HCT116 (cell line): ENCODE data around the gene FCHO1. TPM values are rescaled to one million over a fixed set of nuclear protein-coding genes. Genes with fewer than 3 reads are reported as not detected.

Experiments used
- ATAC-seq: fragments of 200-7000 bp; cut with Tn5 transposase; 2 replicates; pipeline ENCODE4 v1.9.1; 2020; ENCODE audit warnings: mild to moderate bottlenecking, moderate library complexity
- BruUV-seq: library from RNA; stranded (reverse); fragments of 400-500 nt; replicated peaks from 2 replicates; lab custom pipeline; 2021; lab: Mats Ljungman, UMichigan
- CTCF ChIA-PET: fragments of 300-600 bp; sonication (Branson Sonifier 250); formaldehyde crosslinking; loops from one replicate; lab custom pipeline; 2021; ENCODE audit warnings: antibody characterized with exemption; lab: Charles Lee
- POLR2A ChIA-PET: fragments of 300-600, 350-600 bp; sonication (Branson Sonifier 250); formaldehyde crosslinking; loops from one replicate; lab custom pipeline; 2021; ENCODE audit warnings: antibody characterized with exemption; lab: Charles Lee
- RAD21 ChIA-PET, 2 experiments: fragments of 300-600 bp; sonication (Branson Sonifier 250); formaldehyde crosslinking; loops; one replicate each; lab custom pipeline; 2023; ENCODE audit warnings: low total read pairs in 2 of 2; ENCODE audit not compliant: uncharacterized antibody in 2 of 2, unreplicated experiment in 2 of 2, low non-redundant PET in 1 of 2; lab: Charles Lee
- DNase-seq: peaks from one replicate; pipeline ENCODE4 v3.0.0-alpha.2; 2010; ENCODE audit warnings: low read depth, low spot score
- H2AFZ ChIP-seq: fragments of 200-600 bp; shearing (Covaris generic), sonication (generic); 2 replicates; pipeline ENCODE4 v1.6.1; 2017; ENCODE audit warnings: low read depth, mixed run types, mixed read lengths, antibody characterized with exemption, low read length; ENCODE audit not compliant: poor library complexity, severe bottlenecking
- H3K27ac ChIP-seq: 2 replicates; pipeline ENCODE4 v1.5.1; 2012; ENCODE audit warnings: low read depth, low read length
- H3K27me3 ChIP-seq: fragments of 200-600 bp; sonication (generic); 2 replicates; pipeline ENCODE4 v1.6.1; 2016; ENCODE audit warnings: mixed run types, low read length, mixed read lengths; ENCODE audit not compliant: insufficient read depth
- H3K36me3 ChIP-seq, 2 experiments: fragments of 200-500 bp in 1 of 2; fragments of 200-600 bp in 1 of 2; sonication (Bioruptor generic) in 1 of 2; sonication (generic) in 1 of 2; 2 replicates each; pipeline versions ENCODE4 v1.5.1 to v1.6.1; 2014 to 2016; ENCODE audit warnings: low read length in 2 of 2, inconsistent platforms in 1 of 2, mixed read lengths in 1 of 2, mixed run types in 1 of 2; ENCODE audit not compliant: insufficient read depth in 2 of 2, control insufficient read depth in 1 of 2
- H3K4me1 ChIP-seq, 2 experiments: fragments of 200-600 bp in 1 of 2; sonication (generic) in 1 of 2; 2 replicates each; pipeline versions ENCODE4 v1.5.1 to v1.6.1; 2012 to 2017; ENCODE audit warnings: low read length in 2 of 2, inconsistent platforms in 1 of 2, mild to moderate bottlenecking in 1 of 2, mixed read lengths in 1 of 2, mixed run types in 1 of 2, moderate library complexity in 1 of 2; ENCODE audit not compliant: insufficient read depth in 2 of 2, control insufficient read depth in 1 of 2
- H3K4me2 ChIP-seq: fragments of 200-600 bp; sonication (generic); 2 replicates; pipeline ENCODE4 v1.6.1; 2017; ENCODE audit warnings: mixed run types, low read length, mixed read lengths
- H3K4me3 ChIP-seq, 2 experiments: fragments of 200-600 bp in 1 of 2; sonication (generic) in 1 of 2; replicated peaks in 1 of 2; 2 replicates each; pipeline ENCODE4 v1.5.1; 2011 to 2016; ENCODE audit warnings: low read length in 2 of 2, control low read depth in 1 of 2, low read depth in 1 of 2, mild to moderate bottlenecking in 1 of 2, mixed read lengths in 1 of 2, mixed run types in 1 of 2
- H3K79me2 ChIP-seq: fragments of 200-600 bp; sonication (generic); 2 replicates; pipeline ENCODE4 v1.6.1; 2017; ENCODE audit warnings: mild to moderate bottlenecking, mixed run types, low read length, moderate library complexity, mixed read lengths; ENCODE audit not compliant: insufficient read depth
- H3K9ac ChIP-seq: fragments of 200-600 bp; sonication (generic); 2 replicates; pipeline ENCODE4 v1.6.1; 2016; ENCODE audit warnings: low read length, mixed read lengths
- H3K9me2 ChIP-seq: fragments of 200-600 bp; sonication (generic), shearing (Covaris generic); 2 replicates; pipeline ENCODE4 v1.6.1; 2017; ENCODE audit warnings: mixed run types, mild to moderate bottlenecking, moderate library complexity; ENCODE audit not compliant: insufficient read depth
- H3K9me3 ChIP-seq, 2 experiments: fragments of 200-500 bp in 1 of 2; fragments of 200-600 bp in 1 of 2; sonication (Bioruptor generic) in 1 of 2; sonication (generic) in 1 of 2; 2 replicates each; pipeline ENCODE4 v1.6.1; 2014 to 2017; ENCODE audit warnings: low read length in 2 of 2, mixed read lengths in 2 of 2, inconsistent platforms in 1 of 2, low read depth in 1 of 2, mild to moderate bottlenecking in 1 of 2, mixed run types in 1 of 2, moderate library complexity in 1 of 2; ENCODE audit not compliant: control insufficient read depth in 1 of 2, insufficient read depth in 1 of 2
- H4K20me1 ChIP-seq: fragments of 200-600 bp; sonication (generic), shearing (Covaris generic); 2 replicates; pipeline ENCODE4 v1.6.1; 2017; ENCODE audit warnings: mixed run types, mild to moderate bottlenecking, moderate library complexity; ENCODE audit not compliant: insufficient read depth
- CBX3 ChIP-seq: IDR thresholded peaks from 2 replicates; pipeline ENCODE4 v1.6.1; 2012; ENCODE audit warnings: low read depth
- ELF1 ChIP-seq: IDR thresholded peaks from 2 replicates; pipeline ENCODE4 v1.6.1; 2012; ENCODE audit warnings: low read depth, borderline replicate concordance
- EZH2phosphoT487 ChIP-seq: fragments of 200-600 bp; IDR thresholded peaks from 2 replicates; pipeline ENCODE4 v1.6.1; 2018; ENCODE audit warnings: antibody characterized with exemption, borderline replicate concordance
- FOSL1 ChIP-seq: IDR thresholded peaks from 2 replicates; pipeline ENCODE4 v1.6.1; 2012; ENCODE audit warnings: low read depth
- JUND ChIP-seq: IDR thresholded peaks from 2 replicates; pipeline ENCODE4 v1.6.1; 2012
- POLR2A ChIP-seq: IDR thresholded peaks from 2 replicates; pipeline ENCODE4 v1.7.0; 2011; ENCODE audit warnings: borderline replicate concordance; ENCODE audit not compliant: insufficient read depth, insufficient read length; ENCODE audit errors: extremely low read depth
- POLR2AphosphoS5 ChIP-seq: IDR thresholded peaks from 2 replicates; pipeline ENCODE4 v1.6.1; 2011; ENCODE audit warnings: mild to moderate bottlenecking, low read depth, low read length, moderate library complexity
- RAD21 ChIP-seq: IDR thresholded peaks from 2 replicates; pipeline ENCODE4 v1.6.1; 2012; ENCODE audit warnings: low read depth, mild to moderate bottlenecking
- SIN3A ChIP-seq: IDR thresholded peaks from 2 replicates; pipeline ENCODE4 v1.6.1; 2012; ENCODE audit warnings: low read depth
- SP1 ChIP-seq: IDR thresholded peaks from 2 replicates; pipeline ENCODE4 v1.6.1; 2012; ENCODE audit warnings: low read depth
- SRF ChIP-seq: IDR thresholded peaks from 2 replicates; pipeline ENCODE4 v1.6.1; 2012; ENCODE audit warnings: low read depth
- TCF7L2 ChIP-seq: IDR thresholded peaks from 2 replicates; pipeline ENCODE4 v1.7.0; 2011; ENCODE audit warnings: borderline replicate concordance, inconsistent platforms; ENCODE audit not compliant: insufficient read depth, insufficient read length; ENCODE audit errors: extremely low read depth
- ZNF274 ChIP-seq: fragments of 200-500 bp; sonication (Bioruptor generic); IDR thresholded peaks from 2 replicates; pipeline ENCODE4 v1.6.1; 2014; ENCODE audit warnings: mild to moderate bottlenecking, low read depth, low read length, inconsistent platforms
- intact Hi-C: fragments of 100-400 bp; cut with micrococcal nuclease; formaldehyde crosslinking; loops from 2 replicates; pipeline ENCODE4 v1.10.0; 2022
- total RNA-seq: library from RNA; stranded (reverse); gene quantifications from one replicate; pipeline ENCODE4 v1.2.1, GENCODE V29; 2021; ENCODE audit not compliant: unreplicated experiment
- TF ChIP-seq, protein P1 (sequence below): IDR thresholded peaks from 2 replicates; pipeline ENCODE4 v1.6.1; 2012
- TF ChIP-seq, protein P2 (sequence below): IDR thresholded peaks from 2 replicates; pipeline ENCODE4 v1.6.1; 2011; ENCODE audit warnings: mild to moderate bottlenecking, low read length, moderate library complexity; ENCODE audit not compliant: insufficient replicate concordance; ENCODE audit errors: extremely low read depth
- TF ChIP-seq, protein P3 (sequence below), 3 experiments: fragments of 200-600 bp in 1 of 3; sonication (generic) in 1 of 3; IDR thresholded peaks in 2 of 3; conservative IDR thresholded peaks in 1 of 3; 2 replicates each; pipeline ENCODE4 v1.5.1; 2012 to 2017; ENCODE audit warnings: low read depth in 2 of 3, low read length in 2 of 3, antibody characterized with exemption in 1 of 3, borderline replicate concordance in 1 of 3, control low read depth in 1 of 3, mild to moderate bottlenecking in 1 of 3, mixed read lengths in 1 of 3, mixed run types in 1 of 3, moderate library complexity in 1 of 3; ENCODE audit not compliant: insufficient read depth in 1 of 3

FCHO1 gene
- total RNA-seq, 1 experiment from 2014 or later, result 28.1 TPM

DNA sequence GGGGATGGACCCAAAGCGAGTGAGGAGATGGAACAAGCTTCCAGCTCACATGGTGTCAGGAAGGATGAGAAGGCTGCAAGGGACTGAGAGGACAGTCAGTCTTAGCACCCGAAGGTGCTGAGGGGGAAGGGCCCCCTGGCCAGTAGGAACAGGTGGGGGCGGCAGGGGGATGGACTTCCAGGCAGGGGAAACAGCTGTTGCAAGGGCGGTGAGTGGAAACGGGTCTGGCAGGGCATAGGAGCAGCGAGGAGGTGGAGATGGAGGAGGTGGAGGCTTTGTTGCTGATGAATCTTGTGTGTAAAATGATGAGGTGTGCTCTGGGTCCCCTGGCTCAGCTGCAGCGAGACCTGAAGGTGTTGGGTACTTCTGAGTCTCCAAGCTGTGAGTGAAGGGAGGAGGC lies 30.8 kb upstream of the FCHO1 start:
- no peaks in the 10 kb centered on the region for H4K20me1 ChIP-seq
- H3K4me2 ChIP-seq, result peak overlapping the region; percentile 82
- DNase-seq, result no peak
- H3K4me3 ChIP-seq, result peak overlapping the region; percentile 91 to 97
- peaks cover 33% of the 10 kb centered on the region for H3K79me2 ChIP-seq
- H3K27ac ChIP-seq, result peak overlapping the region; percentile 66; the same call in 1 of the 2 replicates
- no peaks in the 10 kb centered on the region for H3K9me2 ChIP-seq
- no peak overlapping the region for H2AFZ ChIP-seq
- intact Hi-C loops, result no loop called here
- ChIA-PET POLR2A (no interaction called here), CTCF (no interaction called here), RAD21 (no interaction called here)
- no peak for TF ChIP-seq POLR2A
- TF ChIP-seq JUND, result no peak
- no peak for TF ChIP-seq FOSL1
- no peak for TF ChIP-seq SIN3A
- TF ChIP-seq ZNF274, result no peak
- TF ChIP-seq, protein P1, sequence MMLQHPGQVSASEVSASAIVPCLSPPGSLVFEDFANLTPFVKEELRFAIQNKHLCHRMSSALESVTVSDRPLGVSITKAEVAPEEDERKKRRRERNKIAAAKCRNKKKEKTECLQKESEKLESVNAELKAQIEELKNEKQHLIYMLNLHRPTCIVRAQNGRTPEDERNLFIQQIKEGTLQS, result no peak
- TF ChIP-seq TCF7L2, result no peak
- no peak for TF ChIP-seq SP1
- H3K36me3 ChIP-seq, result peaks cover 4 to 7% of the 10 kb centered on the region in 2 experiments; a peak in 2 of 4 replicates
- H3K27me3 ChIP-seq, result no peaks in the 10 kb centered on the region
- H3K9me3 ChIP-seq, result no peaks in the 10 kb centered on the region
- H3K4me1 ChIP-seq, result peaks cover 13 to 35% of the 10 kb centered on the region in 2 experiments
- no TSS peak for BruUV-seq
- H3K9ac ChIP-seq, result peak overlapping the region; percentile 82
- ATAC-seq, result no peak

DNA sequence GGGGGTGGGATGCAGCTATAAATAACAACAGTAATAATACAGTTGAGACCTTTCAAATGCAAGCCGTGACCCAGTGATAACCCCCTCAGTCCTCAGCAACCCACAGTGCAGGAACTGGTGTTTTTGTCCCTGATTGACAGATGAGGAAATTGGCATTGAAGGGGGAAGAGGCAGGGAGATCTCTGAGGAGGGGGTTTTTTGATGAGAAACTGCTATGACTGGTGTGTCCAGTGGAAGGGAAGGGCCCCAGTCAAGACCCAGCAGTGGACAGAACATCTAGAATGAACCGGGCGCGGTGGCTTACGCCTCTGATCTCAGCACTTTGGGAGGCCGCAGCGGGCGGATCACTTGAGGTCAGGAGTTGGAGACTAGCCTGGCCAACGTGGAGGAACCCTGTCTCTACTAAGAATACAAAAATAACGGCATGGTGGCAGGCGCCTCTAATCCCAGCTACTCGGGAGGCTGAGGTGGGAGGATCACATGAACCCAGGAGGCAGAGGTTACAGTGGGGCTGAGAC lies 30.1 kb upstream of the FCHO1 start:
- intact Hi-C loops, result no loop called here
- BruUV-seq, result no TSS peak
- POLR2A ChIA-PET, result no interaction called here
- Histone ChIP-seq H3K36me3 (peaks cover 4 to 14% of the 10 kb centered on the region in 2 experiments; a peak in 2 of 4 replicates), H3K9me2 (no peaks in the 10 kb centered on the region), H3K9me3 (no peaks in the 10 kb centered on the region), H3K9ac (no peak overlapping the region; the same call in 1 of the 2 replicates), H3K4me3 (peak overlapping the region; percentile 91 to 97; a peak in 2 of 4 replicates), H3K27ac (no peak overlapping the region), H3K4me2 (peak overlapping the region; percentile 82), H3K27me3 (no peaks in the 10 kb centered on the region), H2AFZ (no peak overlapping the region), H4K20me1 (no peaks in the 10 kb centered on the region), H3K79me2 (peaks cover 33% of the 10 kb centered on the region), H3K4me1 (peaks cover 13 to 35% of the 10 kb centered on the region in 2 experiments)
- no peak for DNase-seq
- RAD21 ChIA-PET, result no interaction called here
- CTCF ChIA-PET, result no interaction called here
- no peak for ATAC-seq
- TF ChIP-seq TCF7L2, result no peak
- TF ChIP-seq POLR2AphosphoS5, result no peak
- TF ChIP-seq, protein P2, sequence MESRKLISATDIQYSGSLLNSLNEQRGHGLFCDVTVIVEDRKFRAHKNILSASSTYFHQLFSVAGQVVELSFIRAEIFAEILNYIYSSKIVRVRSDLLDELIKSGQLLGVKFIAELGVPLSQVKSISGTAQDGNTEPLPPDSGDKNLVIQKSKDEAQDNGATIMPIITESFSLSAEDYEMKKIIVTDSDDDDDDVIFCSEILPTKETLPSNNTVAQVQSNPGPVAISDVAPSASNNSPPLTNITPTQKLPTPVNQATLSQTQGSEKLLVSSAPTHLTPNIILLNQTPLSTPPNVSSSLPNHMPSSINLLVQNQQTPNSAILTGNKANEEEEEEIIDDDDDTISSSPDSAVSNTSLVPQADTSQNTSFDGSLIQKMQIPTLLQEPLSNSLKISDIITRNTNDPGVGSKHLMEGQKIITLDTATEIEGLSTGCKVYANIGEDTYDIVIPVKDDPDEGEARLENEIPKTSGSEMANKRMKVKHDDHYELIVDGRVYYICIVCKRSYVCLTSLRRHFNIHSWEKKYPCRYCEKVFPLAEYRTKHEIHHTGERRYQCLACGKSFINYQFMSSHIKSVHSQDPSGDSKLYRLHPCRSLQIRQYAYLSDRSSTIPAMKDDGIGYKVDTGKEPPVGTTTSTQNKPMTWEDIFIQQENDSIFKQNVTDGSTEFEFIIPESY, result no peak
- TF ChIP-seq, protein P1, result no peak
- TF ChIP-seq, protein P3, sequence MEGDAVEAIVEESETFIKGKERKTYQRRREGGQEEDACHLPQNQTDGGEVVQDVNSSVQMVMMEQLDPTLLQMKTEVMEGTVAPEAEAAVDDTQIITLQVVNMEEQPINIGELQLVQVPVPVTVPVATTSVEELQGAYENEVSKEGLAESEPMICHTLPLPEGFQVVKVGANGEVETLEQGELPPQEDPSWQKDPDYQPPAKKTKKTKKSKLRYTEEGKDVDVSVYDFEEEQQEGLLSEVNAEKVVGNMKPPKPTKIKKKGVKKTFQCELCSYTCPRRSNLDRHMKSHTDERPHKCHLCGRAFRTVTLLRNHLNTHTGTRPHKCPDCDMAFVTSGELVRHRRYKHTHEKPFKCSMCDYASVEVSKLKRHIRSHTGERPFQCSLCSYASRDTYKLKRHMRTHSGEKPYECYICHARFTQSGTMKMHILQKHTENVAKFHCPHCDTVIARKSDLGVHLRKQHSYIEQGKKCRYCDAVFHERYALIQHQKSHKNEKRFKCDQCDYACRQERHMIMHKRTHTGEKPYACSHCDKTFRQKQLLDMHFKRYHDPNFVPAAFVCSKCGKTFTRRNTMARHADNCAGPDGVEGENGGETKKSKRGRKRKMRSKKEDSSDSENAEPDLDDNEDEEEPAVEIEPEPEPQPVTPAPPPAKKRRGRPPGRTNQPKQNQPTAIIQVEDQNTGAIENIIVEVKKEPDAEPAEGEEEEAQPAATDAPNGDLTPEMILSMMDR (IDR thresholded peaks at IDR 0.05 in 2 of 3, conservative IDR thresholded peaks at IDR 0.05 in 1 of 3; ENCODE audit: borderline replicate concordance in 1 of 3, insufficient read depth in 1 of 3, low read depth in 2 of 3, low read length in 2 of 3), result no peak
- TF ChIP-seq CBX3, result no peak
- no peak for TF ChIP-seq EZH2phosphoT487
- TF ChIP-seq SRF, result no peak
- TF ChIP-seq RAD21, result no peak
- TF ChIP-seq FOSL1, result no peak
- TF ChIP-seq ZNF274, result no peak
- TF ChIP-seq SP1, result no peak
- TF ChIP-seq ELF1, result no peak
- TF ChIP-seq JUND, result no peak
